HepG2 (cell line): Measurements from ENCODE around the gene COL8A1. TPM values are rescaled to one million over a fixed set of nuclear protein-coding genes. Genes with fewer than 3 reads are reported as not detected.

Experiments
- ATAC-seq: fragments of 200-7000 bp; cut with Tn5 transposase; 3 replicates; pipeline ENCODE4 v1.9.1; 2020; ENCODE audit warnings: mild to moderate bottlenecking, moderate library complexity
- BruUV-seq: library from RNA; stranded (reverse); fragments of 400-500 nt; replicated peaks from 2 replicates; lab custom pipeline; 2021; lab: Mats Ljungman, UMichigan
- CTCF ChIA-PET: fragments of 300-600 bp; formaldehyde crosslinking; extraction: SDS; loops from one replicate; lab custom pipeline; 2021; ENCODE audit warnings: low total read pairs, inconsistent platforms, low intra/inter-chr PET ratio; lab: Yijun Ruan, JAX
- POLR2A ChIA-PET: fragments of 350-600 bp; sonication (Branson Sonifier 250); formaldehyde crosslinking; loops from one replicate; lab custom pipeline; 2020; ENCODE audit warnings: antibody characterized with exemption, inconsistent platforms; lab: Yijun Ruan, JAX
- DNase-seq: peaks from one replicate; pipeline ENCODE4 v3.0.0-alpha.2; 2015; ENCODE audit warnings: low spot score
- FAIRE-seq: peaks from 3 replicates; lab custom pipeline; 2011; peaks lifted over from hg19 to GRCh38; lab: Jason Lieb, UNC
- H2AFZ ChIP-seq: one replicate; pipeline ENCODE4 v1.6.1; 2011; ENCODE audit warnings: low read length, inconsistent platforms
- H3K27ac ChIP-seq: fragments of 300-600 bp; 3 replicates; pipeline ENCODE4 v1.8.0; 2011; ENCODE audit warnings: mixed run types, mild to moderate bottlenecking, mixed read lengths, low read length, inconsistent platforms; ENCODE audit not compliant: insufficient read depth; ENCODE audit errors: extremely low read length
- H3K27me3 ChIP-seq, 2 experiments: fragments of 200-600 bp in 1 of 2; 2 replicates in 1 of 2; 3 replicates in 1 of 2; pipeline versions ENCODE4 v1.6.0 to v1.8.0; 2011; ENCODE audit warnings: low read length in 2 of 2, mild to moderate bottlenecking in 2 of 2, moderate library complexity in 2 of 2, inconsistent platforms in 1 of 2; ENCODE audit not compliant: insufficient read depth in 2 of 2, control insufficient read depth in 1 of 2
- H3K36me3 ChIP-seq, 2 experiments: fragments of 200-600 bp in 1 of 2; replicated peaks in 1 of 2; 2 replicates in 1 of 2; 3 replicates in 1 of 2; pipeline versions ENCODE4 v1.5.1 to v1.8.0; 2011; ENCODE audit warnings: low read length in 2 of 2, inconsistent platforms in 1 of 2; ENCODE audit not compliant: insufficient read depth in 2 of 2, control insufficient read depth in 1 of 2
- H3K4me1 ChIP-seq: 2 replicates; pipeline ENCODE4 v1.5.1; 2012; ENCODE audit warnings: low read length, inconsistent platforms; ENCODE audit not compliant: insufficient read depth
- H3K4me2 ChIP-seq: 2 replicates; pipeline ENCODE4 v1.6.0; 2011; ENCODE audit warnings: low read depth, low read length, inconsistent platforms
- H3K4me3 ChIP-seq, 3 experiments: fragments of 200-600 bp in 1 of 3; sonication (generic), shearing (Covaris generic) in 1 of 3; replicated peaks in 1 of 3; 2 replicates each; pipeline ENCODE4 v1.5.1; 2011 to 2016; ENCODE audit warnings: low read length in 3 of 3, inconsistent platforms in 2 of 3, low read depth in 2 of 3, mild to moderate bottlenecking in 2 of 3, control low read depth in 1 of 3, mixed read lengths in 1 of 3; ENCODE audit not compliant: insufficient read depth in 1 of 3
- H3K79me2 ChIP-seq: one replicate; pipeline ENCODE4 v1.6.1; 2011; ENCODE audit warnings: low read length, inconsistent platforms; ENCODE audit not compliant: insufficient read depth
- H3K9ac ChIP-seq: 2 replicates; pipeline ENCODE4 v1.6.0; 2011; ENCODE audit warnings: mild to moderate bottlenecking, low read depth, low read length, inconsistent platforms; ENCODE audit not compliant: insufficient read depth
- H3K9me3 ChIP-seq: 2 replicates; pipeline ENCODE4 v1.5.1; 2012; ENCODE audit warnings: mild to moderate bottlenecking, low read length
- H4K20me1 ChIP-seq: 2 replicates; pipeline ENCODE4 v1.6.0; 2011; ENCODE audit warnings: inconsistent platforms, mild to moderate bottlenecking, low read length, moderate library complexity; ENCODE audit not compliant: insufficient read depth
- CENPT ChIP-seq: sonication (generic); formaldehyde crosslinking; IDR thresholded peaks from 2 replicates; pipeline ENCODE4 v1.8.0; 2022; ENCODE audit warnings: low read depth, mild to moderate bottlenecking, moderate library complexity, missing genetic modification reagents
- KDM1A ChIP-seq: IDR thresholded peaks from 2 replicates; pipeline ENCODE4 v1.6.1; 2016; ENCODE audit warnings: missing compliant biosample characterization
- ZNF33B ChIP-seq: sonication (generic); formaldehyde crosslinking; IDR thresholded peaks from 2 replicates; pipeline ENCODE4 v1.5.1; 2020; ENCODE audit warnings: mild to moderate bottlenecking, missing genetic modification reagents
- WGBS: methylation state at CpG from one replicate; pipeline ENCODE4 v1.1.6; 2017; ENCODE audit warnings: low lambda C conversion rate; 5-methylcytosine and 5-hydroxymethylcytosine counted together
- in situ Hi-C: cut with HindIII; loops from 2 replicates; pipeline ENCODE4 v1.10.0; 2017; ENCODE audit warnings: low pct_unique_long_range_greater_than_20kb; ENCODE audit not compliant: extremely low pct_ligation_motif_present
- intact Hi-C: fragments of 100-400 bp; cut with micrococcal nuclease; formaldehyde crosslinking; loops from one replicate; pipeline ENCODE4 v1.10.0; 2022; ENCODE audit not compliant: unreplicated experiment
- polyA plus RNA-seq, 8 experiments: library from polyadenylated mRNA; depleted of rRNA in 3 of 8; stranded (reverse) in 7 of 8; unstranded in 1 of 8; fragments of >200 nt; fragmentation: Illumina TruSeq in 4 of 8; extraction: Trizol in 4 of 8; gene quantifications; 2 replicates each; pipeline versions ENCODE4 v1.2.1 to v1.2.3, GENCODE V29; 2011 to 2016; ENCODE audit warnings: low read depth in 4 of 8, missing spikeins in 1 of 8, mixed read lengths in 1 of 8; ENCODE audit not compliant: insufficient read depth in 1 of 8
- total RNA-seq, 5 experiments: library from RNA; depleted of rRNA; stranded (reverse); fragments of >200 nt; fragmentation: Illumina TruSeq; extraction: Trizol; gene quantifications; 2 replicates each; pipeline ENCODE4 v1.2.3, GENCODE V29; 2016; ENCODE audit warnings: low read depth in 1 of 5
- TF ChIP-seq, protein P1 (sequence below): sonication (generic); formaldehyde crosslinking; IDR thresholded peaks from 2 replicates; pipeline ENCODE4 v1.4.0; 2020; ENCODE audit warnings: missing genetic modification reagents, borderline replicate concordance
- TF ChIP-seq, protein P2 (sequence below): IDR thresholded peaks from 2 replicates; pipeline ENCODE4 v1.4.0; 2020; ENCODE audit warnings: mild to moderate bottlenecking, missing genetic modification reagents

COL8A1 gene
- total and polyA plus RNA-seq, 2 of the 13 experiments (the other 11 are each of a cell fraction or from before 2014, with no cell fraction given), result not detected

DNA sequence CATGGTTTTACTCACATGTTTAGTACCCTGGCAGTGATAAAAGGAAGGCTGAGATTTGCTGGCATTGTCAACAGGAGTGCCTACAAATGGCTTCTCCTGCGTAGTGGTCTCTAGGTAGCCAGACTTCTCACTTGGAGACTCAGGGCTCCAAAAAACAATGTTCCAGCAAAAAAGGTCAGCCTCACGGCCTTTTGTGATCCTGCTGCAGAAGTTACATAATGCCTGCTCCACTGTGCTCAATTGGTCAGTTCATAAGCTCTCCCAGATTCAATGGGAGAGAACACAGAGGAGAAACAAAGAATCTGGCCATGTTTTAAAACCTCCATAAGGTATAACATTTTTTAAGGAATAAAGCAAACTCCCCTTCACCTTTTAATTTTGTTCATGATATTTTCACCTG lies 103.2 kb downstream of the COL8A1 start:
- ATAC-seq, result no peak
- no peak for DNase-seq
- in situ Hi-C loops (no loop called here), intact Hi-C loops (no loop called here)
- Histone ChIP-seq H3K9me3 (no peaks in the 10 kb centered on the region), H2AFZ (no peak overlapping the region), H3K79me2 (no peaks in the 10 kb centered on the region), H3K27ac (no peak overlapping the region), H3K4me2 (no peak overlapping the region), H3K36me3 (no peaks in the 10 kb centered on the region), H3K27me3 (no peaks in the 10 kb centered on the region), H3K4me1 (no peaks in the 10 kb centered on the region), H4K20me1 (no peaks in the 10 kb centered on the region), H3K4me3 (no peak overlapping the region), H3K9ac (no peak overlapping the region)
- CTCF ChIA-PET, result no interaction called here
- WGBS, result 0% methylated on average over 2 of the region's 2 CpGs
- no TSS peak for BruUV-seq
- FAIRE-seq, result no peak
- TF ChIP-seq KDM1A (no peak), CENPT (CRISPR knock-in tag) (no peak), ZNF33B (CRISPR knock-in tag) (no peak)
- TF ChIP-seq, protein P1, sequence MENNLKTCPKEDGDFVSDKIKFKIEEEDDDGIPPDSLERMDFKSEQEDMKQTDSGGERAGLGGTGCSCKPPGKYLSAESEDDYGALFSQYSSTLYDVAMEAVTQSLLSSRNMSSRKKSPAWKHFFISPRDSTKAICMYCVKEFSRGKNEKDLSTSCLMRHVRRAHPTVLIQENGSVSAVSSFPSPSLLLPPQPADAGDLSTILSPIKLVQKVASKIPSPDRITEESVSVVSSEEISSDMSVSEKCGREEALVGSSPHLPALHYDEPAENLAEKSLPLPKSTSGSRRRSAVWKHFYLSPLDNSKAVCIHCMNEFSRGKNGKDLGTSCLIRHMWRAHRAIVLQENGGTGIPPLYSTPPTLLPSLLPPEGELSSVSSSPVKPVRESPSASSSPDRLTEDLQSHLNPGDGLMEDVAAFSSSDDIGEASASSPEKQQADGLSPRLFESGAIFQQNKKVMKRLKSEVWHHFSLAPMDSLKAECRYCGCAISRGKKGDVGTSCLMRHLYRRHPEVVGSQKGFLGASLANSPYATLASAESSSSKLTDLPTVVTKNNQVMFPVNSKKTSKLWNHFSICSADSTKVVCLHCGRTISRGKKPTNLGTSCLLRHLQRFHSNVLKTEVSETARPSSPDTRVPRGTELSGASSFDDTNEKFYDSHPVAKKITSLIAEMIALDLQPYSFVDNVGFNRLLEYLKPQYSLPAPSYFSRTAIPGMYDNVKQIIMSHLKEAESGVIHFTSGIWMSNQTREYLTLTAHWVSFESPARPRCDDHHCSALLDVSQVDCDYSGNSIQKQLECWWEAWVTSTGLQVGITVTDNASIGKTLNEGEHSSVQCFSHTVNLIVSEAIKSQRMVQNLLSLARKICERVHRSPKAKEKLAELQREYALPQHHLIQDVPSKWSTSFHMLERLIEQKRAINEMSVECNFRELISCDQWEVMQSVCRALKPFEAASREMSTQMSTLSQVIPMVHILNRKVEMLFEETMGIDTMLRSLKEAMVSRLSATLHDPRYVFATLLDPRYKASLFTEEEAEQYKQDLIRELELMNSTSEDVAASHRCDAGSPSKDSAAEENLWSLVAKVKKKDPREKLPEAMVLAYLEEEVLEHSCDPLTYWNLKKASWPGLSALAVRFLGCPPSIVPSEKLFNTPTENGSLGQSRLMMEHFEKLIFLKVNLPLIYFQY (CRISPR knock-in tag), result no peak
- TF ChIP-seq, protein P2, sequence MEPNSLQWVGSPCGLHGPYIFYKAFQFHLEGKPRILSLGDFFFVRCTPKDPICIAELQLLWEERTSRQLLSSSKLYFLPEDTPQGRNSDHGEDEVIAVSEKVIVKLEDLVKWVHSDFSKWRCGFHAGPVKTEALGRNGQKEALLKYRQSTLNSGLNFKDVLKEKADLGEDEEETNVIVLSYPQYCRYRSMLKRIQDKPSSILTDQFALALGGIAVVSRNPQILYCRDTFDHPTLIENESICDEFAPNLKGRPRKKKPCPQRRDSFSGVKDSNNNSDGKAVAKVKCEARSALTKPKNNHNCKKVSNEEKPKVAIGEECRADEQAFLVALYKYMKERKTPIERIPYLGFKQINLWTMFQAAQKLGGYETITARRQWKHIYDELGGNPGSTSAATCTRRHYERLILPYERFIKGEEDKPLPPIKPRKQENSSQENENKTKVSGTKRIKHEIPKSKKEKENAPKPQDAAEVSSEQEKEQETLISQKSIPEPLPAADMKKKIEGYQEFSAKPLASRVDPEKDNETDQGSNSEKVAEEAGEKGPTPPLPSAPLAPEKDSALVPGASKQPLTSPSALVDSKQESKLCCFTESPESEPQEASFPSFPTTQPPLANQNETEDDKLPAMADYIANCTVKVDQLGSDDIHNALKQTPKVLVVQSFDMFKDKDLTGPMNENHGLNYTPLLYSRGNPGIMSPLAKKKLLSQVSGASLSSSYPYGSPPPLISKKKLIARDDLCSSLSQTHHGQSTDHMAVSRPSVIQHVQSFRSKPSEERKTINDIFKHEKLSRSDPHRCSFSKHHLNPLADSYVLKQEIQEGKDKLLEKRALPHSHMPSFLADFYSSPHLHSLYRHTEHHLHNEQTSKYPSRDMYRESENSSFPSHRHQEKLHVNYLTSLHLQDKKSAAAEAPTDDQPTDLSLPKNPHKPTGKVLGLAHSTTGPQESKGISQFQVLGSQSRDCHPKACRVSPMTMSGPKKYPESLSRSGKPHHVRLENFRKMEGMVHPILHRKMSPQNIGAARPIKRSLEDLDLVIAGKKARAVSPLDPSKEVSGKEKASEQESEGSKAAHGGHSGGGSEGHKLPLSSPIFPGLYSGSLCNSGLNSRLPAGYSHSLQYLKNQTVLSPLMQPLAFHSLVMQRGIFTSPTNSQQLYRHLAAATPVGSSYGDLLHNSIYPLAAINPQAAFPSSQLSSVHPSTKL (CRISPR knock-in tag), result no peak
- POLR2A ChIA-PET, result no interaction called here
